ENCODE results near the gene LGR4. TPM values are rescaled to one million over a fixed set of nuclear protein-coding genes. Genes with fewer than 3 reads are reported as not detected.

The LGR4 gene
- total and polyA plus RNA-seq, 10 of the 15 experiments (the other 5 are each of a cell fraction or from before 2014, with no cell fraction given): under 0.01 to 0.64 (median 0.04) TPM; not detected in 5

DNA sequence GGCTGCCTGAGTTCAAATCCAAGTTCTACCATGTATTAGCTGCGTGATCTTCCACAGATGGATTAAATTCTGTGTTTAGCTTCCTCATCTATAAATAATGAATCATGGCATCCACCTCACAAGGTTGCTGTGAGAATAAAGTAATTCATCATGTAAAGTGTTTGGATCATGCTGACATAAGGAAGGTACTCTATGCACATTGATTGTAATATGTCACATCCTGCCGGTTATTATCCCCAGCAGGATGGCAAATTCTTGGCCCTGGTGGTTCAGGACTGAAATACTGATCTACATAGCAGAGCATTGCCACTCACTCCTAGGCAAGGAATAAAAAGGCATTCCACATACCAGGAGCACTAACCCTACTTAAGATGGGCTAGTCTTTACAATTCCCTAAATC is 40.8 kb downstream of the LGR4 start (continued):
- TF ChIP-seq, protein P1, sequence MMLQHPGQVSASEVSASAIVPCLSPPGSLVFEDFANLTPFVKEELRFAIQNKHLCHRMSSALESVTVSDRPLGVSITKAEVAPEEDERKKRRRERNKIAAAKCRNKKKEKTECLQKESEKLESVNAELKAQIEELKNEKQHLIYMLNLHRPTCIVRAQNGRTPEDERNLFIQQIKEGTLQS (IDR thresholded peaks at IDR 0.05; ENCODE audit: borderline replicate concordance, extremely low read depth, low read depth, low read length): no peak
- TF ChIP-seq ESRRA (IDR thresholded peaks at IDR 0.05; ENCODE audit: low read length) (no peak), BRCA1 (IDR thresholded peaks at IDR 0.05; ENCODE audit: low read depth, low read length) (no peak)

DNA sequence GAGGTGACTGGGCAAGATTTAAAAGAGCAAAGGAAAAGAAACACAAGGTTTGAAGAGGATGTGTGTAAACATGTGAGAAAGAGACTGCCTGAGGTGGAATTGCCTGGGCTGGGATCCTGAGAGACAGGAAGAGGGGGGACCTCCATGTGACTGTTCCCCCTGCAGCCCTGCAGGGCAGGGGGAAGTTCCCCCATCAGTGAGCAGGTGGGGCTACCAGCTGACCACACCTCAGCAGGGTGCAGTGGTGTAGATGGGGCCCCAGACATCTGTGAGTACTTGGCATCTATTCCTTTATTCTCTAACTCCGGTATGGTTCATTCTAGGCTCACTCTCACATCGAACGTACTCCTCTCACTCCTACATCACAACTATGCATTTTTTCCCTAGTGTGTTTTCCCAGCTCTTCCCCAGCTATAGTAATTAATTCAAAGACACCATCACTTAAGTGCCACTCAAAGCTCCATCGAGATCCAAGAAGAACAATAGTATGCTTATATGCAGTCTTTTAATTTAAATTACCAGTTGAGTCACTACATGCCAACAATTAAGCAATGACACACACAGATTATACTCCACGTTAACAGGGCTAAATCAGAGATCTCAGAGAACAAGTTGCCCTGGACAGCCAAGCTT is 42.7 kb downstream of the LGR4 start:
- Histone ChIP-seq H3K4me3 (no peak overlapping the region), H3K27ac (ENCODE audit: control insufficient read depth, insufficient read depth) (no peak overlapping the region), H3K4me2 (ENCODE audit: control insufficient read depth, insufficient read depth) (no peak overlapping the region), H3K27me3 (replicated peaks in 1 of 2; ENCODE audit: control insufficient read depth in 2 of 2, insufficient read depth in 2 of 2, low read length in 1 of 2) (no peaks in the 10 kb centered on the region), H4K20me1 (ENCODE audit: control insufficient read depth, insufficient read depth) (no peaks in the 10 kb centered on the region), H3K9me3 (replicated peaks; ENCODE audit: control insufficient read depth, insufficient read depth, low read length) (no peaks in the 10 kb centered on the region), H2AFZ (ENCODE audit: control insufficient read depth, low read depth, low read length) (no peak overlapping the region), H3K79me2 (ENCODE audit: control insufficient read depth, insufficient read depth, low read length) (no peaks in the 10 kb centered on the region), H3K4me1 (ENCODE audit: control insufficient read depth, insufficient read depth, low read length) (no peaks in the 10 kb centered on the region), H3K36me3 (ENCODE audit: control insufficient read depth in 2 of 2, insufficient read depth in 2 of 2, low read length in 1 of 2) (no peaks in the 10 kb centered on the region), H3K9ac (ENCODE audit: control insufficient read depth, insufficient read depth, low read length) (no peak overlapping the region)
- no peak for TF ChIP-seq CREB1 (IDR thresholded peaks at IDR 0.05; ENCODE audit: low read depth)
- TF ChIP-seq, protein P2, sequence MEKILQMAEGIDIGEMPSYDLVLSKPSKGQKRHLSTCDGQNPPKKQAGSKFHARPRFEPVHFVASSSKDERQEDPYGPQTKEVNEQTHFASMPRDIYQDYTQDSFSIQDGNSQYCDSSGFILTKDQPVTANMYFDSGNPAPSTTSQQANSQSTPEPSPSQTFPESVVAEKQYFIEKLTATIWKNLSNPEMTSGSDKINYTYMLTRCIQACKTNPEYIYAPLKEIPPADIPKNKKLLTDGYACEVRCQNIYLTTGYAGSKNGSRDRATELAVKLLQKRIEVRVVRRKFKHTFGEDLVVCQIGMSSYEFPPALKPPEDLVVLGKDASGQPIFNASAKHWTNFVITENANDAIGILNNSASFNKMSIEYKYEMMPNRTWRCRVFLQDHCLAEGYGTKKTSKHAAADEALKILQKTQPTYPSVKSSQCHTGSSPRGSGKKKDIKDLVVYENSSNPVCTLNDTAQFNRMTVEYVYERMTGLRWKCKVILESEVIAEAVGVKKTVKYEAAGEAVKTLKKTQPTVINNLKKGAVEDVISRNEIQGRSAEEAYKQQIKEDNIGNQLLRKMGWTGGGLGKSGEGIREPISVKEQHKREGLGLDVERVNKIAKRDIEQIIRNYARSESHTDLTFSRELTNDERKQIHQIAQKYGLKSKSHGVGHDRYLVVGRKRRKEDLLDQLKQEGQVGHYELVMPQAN (conservative IDR thresholded peaks at IDR 0.05): no peak
- TF ChIP-seq RB1 (IDR thresholded peaks at IDR 0.05; ENCODE audit: borderline replicate concordance): no peak
- no peak for TF ChIP-seq HCFC1 (IDR thresholded peaks at IDR 0.05; ENCODE audit: low read length)
- TF ChIP-seq IKZF1 (conservative IDR thresholded peaks at IDR 0.05): no peak
- TF ChIP-seq ZNF207 (IDR thresholded peaks at IDR 0.05; ENCODE audit: borderline replicate concordance): no peak
- no peak for TF ChIP-seq SRF (IDR thresholded peaks at IDR 0.05; ENCODE audit: low read depth in 2 of 2, low read length in 2 of 2)
- no peak for TF ChIP-seq JUNB (IDR thresholded peaks at IDR 0.05)
- no peak for TF ChIP-seq BCL11A (IDR thresholded peaks at IDR 0.05; ENCODE audit: low read depth, low read length)
- TF ChIP-seq MYC (IDR thresholded peaks at IDR 0.05; ENCODE audit: insufficient read depth, insufficient read length, insufficient replicate concordance, low read length, severe bottlenecking): no peak
- no peak for TF ChIP-seq GATAD2B (conservative IDR thresholded peaks at IDR 0.05; ENCODE audit: low read depth)
- in situ Hi-C loops (cut with MboI) (no loop called here), intact Hi-C loops (cut with micrococcal nuclease; ENCODE audit: unreplicated experiment) (no loop called here)
- RAD21 ChIA-PET (ENCODE audit: unreplicated experiment): no interaction called here
- BruUV-seq (replicated peaks): no TSS peak
- no peak for ATAC-seq
- no peak for FAIRE-seq
- 41% methylated on average over 5 of the region's 5 CpGs for WGBS (ENCODE audit: insufficient coverage, insufficient replicate concordance, low lambda C conversion rate, missing lambda C conversion rate)
- CTCF ChIA-PET: interaction anchor here (0.7 to 1.2 kb wide), 3 partner anchors 56 to 246 kb away, joined by 3 to 6 read pairs (median 3); no protein-coding TSS in a partner anchor
- POLR2A ChIA-PET: no interaction called here
- DNase-seq (ENCODE audit: low read depth, low spot score): no peak
- SMC1A ChIA-PET (ENCODE audit: uncharacterized antibody, unreplicated experiment): interaction anchor here (1.0 kb wide), 1 partner anchor 246 kb away, joined by 3 read pairs; no protein-coding TSS in a partner anchor

All from GM12878 (cell line).